HG03064 (cell line): ENCODE measurements around the gene SBF1.

Experiments
- ATAC-seq: cut with Tn5 transposase; IDR thresholded peaks from one replicate; pipeline ENCODE4 v1.9.1; 2021; ENCODE audit warnings: low read depth; ENCODE audit not compliant: unreplicated experiment

Gene SBF1

DNA sequence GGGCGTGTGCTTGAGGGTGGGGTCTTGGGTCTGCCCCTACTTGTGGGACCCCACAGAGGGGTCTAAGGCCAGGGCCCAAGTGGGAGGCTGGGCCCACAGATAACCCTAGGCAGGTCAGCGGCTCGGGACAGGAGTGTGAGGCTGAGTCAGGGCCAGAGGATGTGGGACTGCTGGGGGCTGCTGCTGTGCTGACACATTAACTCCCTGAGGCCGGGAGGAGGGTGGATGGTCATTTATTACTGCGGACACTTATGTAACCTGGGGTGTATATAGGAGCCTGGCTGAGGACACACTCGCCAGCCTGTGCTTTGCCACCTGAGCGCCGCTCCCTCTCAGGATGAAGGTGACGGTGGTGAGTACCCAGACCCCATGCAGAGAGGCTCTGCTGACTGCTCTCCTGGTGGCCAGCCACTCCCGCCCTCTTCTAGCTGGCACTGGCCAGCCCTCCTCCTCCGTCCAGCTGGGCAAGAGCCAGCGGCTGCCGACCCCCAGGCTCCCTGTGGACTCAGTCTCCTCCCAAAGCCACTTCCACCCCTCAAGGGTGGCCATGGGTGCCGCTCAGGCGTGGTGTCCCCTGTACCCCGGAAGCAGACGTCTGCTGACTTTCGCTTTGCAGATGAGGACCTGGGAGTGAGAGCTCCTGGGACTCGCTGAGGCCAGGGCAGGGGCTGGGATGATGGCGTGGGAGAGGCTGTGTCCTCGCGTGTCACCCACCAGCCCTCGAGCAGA lies 11.9 kb upstream of the SBF1 start, which contains the start of gene MIOX:
TSS of gene MIOX (plus strand) at position 299 of the 729 bp plus-strand sequence. CDS start at position 338, 39 bp downstream.
- ATAC-seq: no peak

DNA sequence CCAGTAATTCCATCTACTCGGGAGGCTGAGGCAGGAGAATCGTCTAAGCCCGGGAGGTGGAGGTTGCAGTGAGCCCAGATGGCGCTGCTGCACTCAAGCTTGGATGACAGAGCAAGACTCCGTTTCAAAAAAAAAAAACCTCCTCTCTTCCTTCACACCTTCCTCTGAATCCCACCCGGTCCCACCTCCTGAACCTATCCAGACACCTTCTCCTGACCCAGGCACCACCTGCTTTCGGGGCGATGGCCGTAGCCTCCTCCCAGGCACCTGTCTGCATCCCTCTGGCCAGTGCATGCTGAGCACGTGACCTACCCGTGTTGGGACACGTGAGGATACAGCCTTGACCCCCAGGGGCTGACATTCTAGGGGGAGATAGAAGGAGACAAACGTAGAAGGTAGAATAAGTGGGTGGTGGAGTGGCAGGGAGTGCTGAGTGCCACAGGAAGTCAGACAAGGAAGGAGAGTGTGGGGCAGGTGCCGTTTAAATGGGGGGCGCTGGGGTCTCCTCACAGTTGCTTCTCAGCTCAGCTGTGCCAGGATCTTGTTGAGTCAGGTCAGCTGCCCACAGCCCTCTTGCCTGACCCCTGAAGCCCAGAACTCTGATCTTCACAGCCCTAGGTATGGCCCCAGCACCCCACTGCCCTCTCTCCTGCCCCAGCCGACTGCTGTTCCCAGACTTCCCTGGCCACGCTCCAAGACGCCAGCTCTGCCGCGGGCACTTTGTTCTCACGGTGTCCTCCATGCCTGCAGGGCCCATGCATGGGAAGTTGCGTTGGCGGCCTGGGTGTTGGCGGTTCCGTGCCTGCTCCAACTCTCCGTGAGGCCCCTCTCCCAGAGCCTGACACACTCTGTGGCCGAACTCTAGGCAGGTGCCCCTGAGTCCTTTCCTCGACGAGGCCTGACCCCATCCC lies 10.6 kb upstream of the SBF1 start:
- no peak for ATAC-seq

DNA sequence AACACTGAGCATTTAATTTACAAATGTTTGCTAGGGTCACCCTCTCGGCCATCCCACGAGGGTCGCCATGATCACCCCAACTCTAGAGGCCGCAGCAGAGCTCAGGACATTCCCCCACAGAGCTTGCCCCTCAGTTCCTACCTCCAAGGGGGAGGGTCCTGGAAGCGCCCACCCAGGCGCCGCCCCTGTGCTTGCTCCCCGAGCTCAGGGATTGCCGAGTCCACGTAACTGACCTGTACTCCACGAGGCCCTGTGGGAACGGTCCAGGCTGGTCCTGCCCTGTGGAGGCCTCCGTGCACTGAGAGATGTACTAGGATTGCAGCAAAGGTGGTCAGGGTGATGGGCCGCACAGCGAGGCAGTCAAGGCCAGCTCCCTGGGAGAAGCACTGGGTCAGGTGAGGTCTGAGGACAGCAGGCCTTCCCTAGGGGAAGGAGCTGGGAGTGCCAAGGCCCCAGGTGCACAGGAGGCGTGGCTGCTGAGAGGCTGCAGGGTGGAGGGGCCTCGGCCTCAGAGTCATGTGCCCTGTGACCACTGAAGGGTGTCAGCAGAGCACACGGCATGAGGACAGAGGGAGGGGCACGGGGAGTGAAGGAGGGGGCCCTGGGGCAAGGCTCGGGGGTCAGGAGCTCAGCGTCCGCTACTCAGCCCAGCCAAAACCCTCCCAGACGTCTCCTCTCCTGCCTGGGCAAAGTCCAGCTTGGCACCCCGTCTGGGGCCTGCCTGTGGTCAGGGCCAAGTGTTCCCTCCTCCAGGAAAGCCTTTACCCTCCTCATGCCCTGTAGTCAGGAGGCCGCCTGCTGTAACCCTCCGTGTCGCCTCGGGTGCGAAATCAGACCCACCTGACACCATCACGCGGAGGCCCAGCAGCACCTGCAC lies 9.4 kb upstream of the SBF1 start:
- no peak for ATAC-seq

- no peak for ATAC-seq
Measured at GRCh38 chr22:50483556-50483955, 8.7 kb upstream of the SBF1 start.

GRCh38 chr22:50483106-50483505 lies 8.3 kb upstream of the SBF1 start:
- ATAC-seq: no peak

DNA sequence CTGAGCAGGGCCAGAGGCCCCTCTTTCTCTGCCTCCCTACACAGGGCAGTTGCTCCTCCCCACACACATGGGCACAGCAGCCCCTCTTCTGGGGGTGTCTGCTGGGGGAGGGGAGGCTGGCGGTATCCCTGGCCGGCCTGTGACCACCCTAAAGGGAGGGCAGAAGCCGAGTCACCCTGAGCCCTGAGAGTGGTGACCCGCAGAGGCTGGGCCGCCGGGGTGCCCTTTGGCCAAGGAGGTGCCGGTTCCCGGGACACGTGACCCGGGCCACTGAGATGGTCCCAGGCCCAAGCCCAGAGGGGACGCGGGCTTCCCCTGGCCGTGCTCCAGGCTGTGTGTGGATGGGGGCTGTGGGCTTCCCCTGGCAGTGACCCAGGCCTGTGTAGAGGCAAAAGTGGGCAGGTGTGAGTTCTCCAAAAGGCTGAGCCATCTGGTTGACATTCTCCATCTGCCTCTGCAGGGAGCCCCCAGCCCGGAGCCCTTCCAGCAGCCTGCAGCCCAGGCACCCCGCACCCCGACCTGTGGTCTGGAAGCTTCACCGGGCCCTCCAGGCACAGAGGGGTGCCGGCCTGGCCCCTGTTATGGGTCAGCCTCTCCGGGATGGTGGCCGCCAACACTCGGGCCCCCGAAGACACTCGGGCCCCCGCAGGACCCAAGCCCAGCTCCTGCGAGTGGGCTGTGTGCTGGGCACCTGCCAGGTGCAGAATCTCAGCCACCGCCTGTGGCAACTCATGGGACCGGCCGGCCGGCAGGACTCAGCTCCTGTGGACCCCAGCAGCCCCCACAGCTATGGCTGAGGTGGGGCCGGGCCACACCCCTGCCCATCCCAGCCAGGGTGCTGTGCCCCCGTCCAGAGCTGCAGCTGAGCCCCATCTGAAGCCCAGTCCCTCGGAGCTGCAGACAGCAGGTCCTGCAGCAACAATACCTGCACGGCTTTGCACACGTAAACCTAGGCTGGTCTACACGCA lies 7.6 kb upstream of the SBF1 start:
- ATAC-seq: no peak

DNA sequence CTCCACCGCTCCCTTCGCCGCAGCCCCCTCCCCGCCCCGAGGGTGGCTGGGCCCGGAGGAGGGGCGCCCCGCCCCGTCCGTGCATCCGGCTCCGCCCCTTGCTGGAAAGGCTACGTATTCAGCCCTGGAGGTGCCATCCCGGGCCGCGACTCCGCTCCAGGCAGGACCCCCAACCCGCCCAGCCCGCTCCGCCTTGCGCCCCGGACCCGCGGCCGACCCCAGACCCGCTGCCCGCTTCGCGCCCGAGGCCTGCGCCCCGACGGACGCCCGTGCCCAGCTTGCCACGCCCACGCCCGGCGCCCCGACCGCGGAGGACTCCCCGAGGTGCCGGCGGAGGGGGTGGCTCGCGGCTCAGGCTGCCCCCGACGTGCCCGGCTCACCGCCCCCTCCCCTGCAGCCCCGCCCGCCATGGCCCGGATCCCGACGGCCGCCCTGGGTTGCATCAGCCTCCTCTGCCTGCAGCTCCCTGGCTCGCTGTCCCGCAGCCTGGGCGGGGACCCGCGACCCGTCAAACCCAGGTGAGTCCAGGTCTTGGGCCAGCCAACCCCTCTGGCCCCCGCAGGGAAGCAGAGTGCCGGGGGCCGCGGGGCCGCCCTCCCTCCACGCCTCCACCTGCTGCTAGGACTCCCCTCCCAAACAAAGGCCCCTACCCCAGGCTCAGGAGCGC lies 6.7 kb upstream of the SBF1 start, which contains the start of gene ADM2:
TSS of gene ADM2 (plus strand) at position 104 of the 667 bp plus-strand sequence. CDS start at position 409, 305 bp downstream.
- no peak for ATAC-seq

- ATAC-seq: no peak
Measured at GRCh38 chr22:50481045-50481439, 6.2 kb upstream of the SBF1 start.

DNA sequence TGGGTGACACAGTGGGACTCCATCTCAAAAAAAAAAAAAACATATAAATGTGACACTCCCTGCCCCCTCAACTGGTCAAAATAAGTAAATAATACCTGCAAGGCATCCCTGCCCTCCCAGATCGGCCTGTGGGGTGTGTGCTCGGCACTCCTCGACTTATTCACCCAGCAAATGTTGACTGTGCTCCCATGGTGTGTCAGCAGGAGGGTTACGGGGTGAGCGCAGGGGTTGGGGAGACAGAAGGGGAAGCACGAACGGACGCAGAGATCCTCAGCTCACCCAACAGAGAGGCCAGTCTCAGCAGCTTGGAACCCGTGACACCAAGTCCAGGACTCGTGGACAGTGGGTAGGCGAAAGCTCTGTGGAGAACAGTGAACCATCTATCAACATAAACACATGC lies 4.9 kb upstream of the SBF1 start:
- no peak for ATAC-seq

- no peak for ATAC-seq
Measured at GRCh38 chr22:50477923-50478322, 3.1 kb upstream of the SBF1 start.

- ATAC-seq: no peak
Measured at GRCh38 chr22:50476868-50477267, 2.0 kb upstream of the SBF1 start.

- ATAC-seq: no peak
Measured at GRCh38 chr22:50475652-50476002, 792 bp upstream of the SBF1 start.

DNA sequence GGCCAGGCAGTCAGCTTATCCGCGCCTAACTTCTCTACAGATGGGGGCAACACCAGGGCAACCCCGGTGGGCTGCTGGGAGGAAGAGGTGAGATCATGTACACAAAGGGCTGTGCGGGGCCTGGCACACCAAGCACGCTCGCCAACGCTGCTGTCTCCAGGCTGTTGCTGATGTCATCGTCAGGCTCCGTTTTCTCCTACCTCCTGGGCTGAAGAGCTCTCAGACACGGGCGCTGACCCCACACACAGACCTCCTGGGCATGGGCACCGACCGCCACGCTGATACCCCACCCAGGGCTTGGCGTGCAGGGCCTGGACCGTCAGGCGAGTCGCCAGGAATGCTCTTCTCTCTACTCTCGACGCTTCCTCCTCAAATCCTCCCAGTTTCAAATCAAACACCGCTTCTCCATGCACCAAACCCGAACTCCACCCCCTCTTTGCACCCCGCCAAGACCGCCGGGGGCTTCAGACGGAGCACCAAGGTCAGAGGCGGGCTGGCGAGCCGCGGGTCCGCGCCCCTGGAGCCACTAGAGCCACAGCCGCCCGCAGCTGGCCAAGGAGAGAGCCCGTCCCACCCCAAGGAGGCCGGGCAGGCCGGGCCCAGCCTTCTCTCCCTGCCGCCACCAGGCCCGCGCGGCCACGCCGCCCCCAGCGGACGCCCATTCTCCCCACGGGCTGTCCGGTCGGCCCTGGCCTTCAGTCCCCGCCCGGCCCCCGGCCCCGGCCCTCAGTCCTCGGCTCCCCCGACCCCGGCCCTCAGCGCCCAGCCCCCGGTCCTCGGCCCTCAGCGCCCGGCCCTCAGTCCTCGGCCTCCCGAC lies 772 bp downstream of the SBF1 start:
- ATAC-seq: no peak

- no peak for ATAC-seq
Measured at GRCh38 chr22:50473088-50473487, 1.7 kb downstream of the SBF1 start.

GRCh38 chr22:50471962-50472361 lies 2.9 kb downstream of the SBF1 start:
- ATAC-seq: no peak

DNA sequence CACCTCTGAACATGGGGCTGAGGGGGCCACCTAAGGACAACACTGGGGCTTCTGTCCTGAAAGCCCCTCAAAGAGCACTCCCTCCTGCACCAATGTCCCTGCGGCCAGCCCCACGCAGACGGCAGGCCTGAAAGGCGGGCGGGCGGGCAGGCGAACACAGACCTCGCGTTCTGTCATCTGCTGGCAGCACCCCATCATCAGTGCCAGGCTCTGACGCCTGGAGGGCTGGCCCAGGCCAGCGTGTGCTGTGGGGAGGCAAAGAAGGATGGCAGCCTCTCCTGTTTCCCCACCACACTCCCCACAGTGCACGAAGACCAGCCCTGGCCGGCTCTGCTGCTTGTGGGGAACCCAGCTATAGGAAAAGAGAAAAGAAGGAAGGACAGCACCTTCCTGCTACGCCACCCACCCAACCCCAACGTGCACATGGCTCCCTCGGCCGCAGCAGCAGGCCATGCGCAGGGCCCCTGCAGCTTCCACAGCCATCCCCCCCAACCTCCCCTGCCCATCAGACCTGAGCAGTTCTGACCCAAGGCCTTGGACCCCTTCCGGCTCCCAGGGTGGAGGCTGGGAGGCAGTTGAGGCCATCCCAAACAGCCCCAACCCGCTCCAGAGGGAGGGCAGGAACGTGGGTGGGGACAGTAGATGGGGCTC lies 3.5 kb downstream of the SBF1 start:
- ATAC-seq: no peak

DNA sequence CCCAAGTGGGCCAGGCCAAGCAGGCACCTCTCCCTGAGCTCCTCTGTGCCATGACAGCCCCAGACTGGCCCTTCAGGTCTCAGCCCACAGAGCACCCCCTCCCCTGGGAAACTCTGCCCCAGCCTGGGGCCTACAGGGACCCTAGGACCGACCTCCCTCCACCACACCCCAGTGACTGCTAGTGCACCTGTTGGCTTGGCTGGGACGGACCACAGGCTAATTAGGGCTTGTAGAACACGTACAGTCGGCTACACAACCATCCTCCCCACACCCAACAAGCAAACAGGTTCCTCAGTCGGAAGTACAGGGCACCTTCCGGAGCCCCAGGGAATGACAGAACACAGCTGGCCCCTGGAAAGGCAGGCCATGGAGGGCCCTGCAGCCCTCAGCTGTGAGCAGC lies 4.3 kb downstream of the SBF1 start:
- no peak for ATAC-seq
